K562 treated with DMSO at 1 percent for 12 hours (cell line): ENCODE measurements around the gene WNK1. TPM values are rescaled to one million over a fixed set of nuclear protein-coding genes. Genes with fewer than 3 reads are reported as not detected.

ENCODE experiments used
- total RNA-seq: library from RNA; unstranded; fragments of 300-600 nt; gene quantifications from 2 replicates; pipeline ENCODE4 v1.2.3, GENCODE V29; 2022; ENCODE audit not compliant: insufficient read depth

WNK1 gene
- 6.7 and 52.6 TPM in 2 replicates for total RNA-seq

GRCh38 chr12:751999-752694, at the start of gene WNK1:
WNK1 (plus strand) TSS chr12:752579; CDS start chr12:753566, 987 bp downstream.

GRCh38 chr12:949453-950191, 197.2 kb downstream of the WNK1 start, which contains the start of gene RAD52:
RAD52 (minus strand) TSS chr12:949694; CDS start chr12:933058, 16,636 bp downstream.

Other genes starting within 250 kb of the WNK1 start
- gene NINJ2, start 89.1 kb upstream of the WNK1 start, total RNA-seq, result 2.2 TPM in 1 of 2 replicates, not detected in the other
- gene RAD52, start 197.1 kb downstream of the WNK1 start, total RNA-seq, result 4.7 and 8.0 TPM in 2 replicates
- gene ERC1, start 238.6 kb downstream of the WNK1 start, total RNA-seq, result 1.8 and 6.0 TPM in 2 replicates